GM21515 (cell line): ENCODE measurements around the gene PLSCR2.
"Not testable (repeated sequence)": the region's sequence is repeated elsewhere in the genome, so short reads cannot be mapped to it uniquely, and the experiment has no call there.

Source experiments
- ATAC-seq: cut with Tn5 transposase; IDR thresholded peaks from one replicate; pipeline ENCODE4 v1.9.1; 2021; ENCODE audit not compliant: unreplicated experiment

The PLSCR2 gene

GRCh38 chr3:146491303-146491702, 21.9 kb upstream of the PLSCR2 start:
- ATAC-seq, result no peak

- no peak for ATAC-seq
Measured at GRCh38 chr3:146485297-146485696, 15.9 kb upstream of the PLSCR2 start.

GRCh38 chr3:146476094-146476740, 6.9 kb upstream of the PLSCR2 start:
- ATAC-seq, result no peak

GRCh38 chr3:146474976-146475375, 5.6 kb upstream of the PLSCR2 start:
- not testable (repeated sequence) for ATAC-seq

GRCh38 chr3:146473726-146474125, 4.4 kb upstream of the PLSCR2 start:
- ATAC-seq, result no peak

GRCh38 chr3:146472611-146473010, 3.2 kb upstream of the PLSCR2 start:
- ATAC-seq, result no peak

- ATAC-seq, result no peak
Measured at GRCh38 chr3:146471012-146471411, 1.7 kb upstream of the PLSCR2 start.

GRCh38 chr3:146470425-146470990, 1.1 kb upstream of the PLSCR2 start:
- no peak for ATAC-seq

GRCh38 chr3:146468671-146469149, 651 bp downstream of the PLSCR2 start:
- ATAC-seq, result no peak

- no peak for ATAC-seq
Measured at GRCh38 chr3:146468234-146468633, 1.1 kb downstream of the PLSCR2 start.

- no peak for ATAC-seq
Measured at GRCh38 chr3:146466604-146467003, 2.8 kb downstream of the PLSCR2 start.

GRCh38 chr3:146465693-146466465, 3.5 kb downstream of the PLSCR2 start:
- no peak for ATAC-seq

- ATAC-seq, result no peak
Measured at GRCh38 chr3:146464783-146465182, 4.6 kb downstream of the PLSCR2 start.

- no peak for ATAC-seq
Measured at GRCh38 chr3:146464005-146464595, 5.3 kb downstream of the PLSCR2 start.

- no peak for ATAC-seq
Measured at GRCh38 chr3:146454796-146455195, 14.6 kb downstream of the PLSCR2 start.

- ATAC-seq, result no peak
Measured at GRCh38 chr3:146449613-146450012, 19.7 kb downstream of the PLSCR2 start.

- ATAC-seq, result no peak
Measured at GRCh38 chr3:146449076-146449475, 20.3 kb downstream of the PLSCR2 start.

- ATAC-seq, result no peak
Measured at GRCh38 chr3:146446026-146446425, 23.3 kb downstream of the PLSCR2 start.

- ATAC-seq, result not testable (repeated sequence)
Measured at GRCh38 chr3:146440310-146440709, 29.1 kb downstream of the PLSCR2 start.

- no peak for ATAC-seq
Measured at GRCh38 chr3:146432066-146432465, 37.3 kb downstream of the PLSCR2 start.

- ATAC-seq, result no peak
Measured at GRCh38 chr3:146431240-146431639, 38.1 kb downstream of the PLSCR2 start.

- ATAC-seq, result no peak
Measured at GRCh38 chr3:146425341-146425740, 44.0 kb downstream of the PLSCR2 start.
